Ramos (cell line): ENCODE results near the gene HS3ST1.

Experiments used
- in situ Hi-C: fragments of 300-500 bp; cut with MboI; formaldehyde crosslinking; loops from one replicate; pipeline ENCODE4 v1.14.3; 2022; ENCODE audit warnings: low sequenced_read_pairs; ENCODE audit not compliant: unreplicated experiment

Gene HS3ST1

DNA sequence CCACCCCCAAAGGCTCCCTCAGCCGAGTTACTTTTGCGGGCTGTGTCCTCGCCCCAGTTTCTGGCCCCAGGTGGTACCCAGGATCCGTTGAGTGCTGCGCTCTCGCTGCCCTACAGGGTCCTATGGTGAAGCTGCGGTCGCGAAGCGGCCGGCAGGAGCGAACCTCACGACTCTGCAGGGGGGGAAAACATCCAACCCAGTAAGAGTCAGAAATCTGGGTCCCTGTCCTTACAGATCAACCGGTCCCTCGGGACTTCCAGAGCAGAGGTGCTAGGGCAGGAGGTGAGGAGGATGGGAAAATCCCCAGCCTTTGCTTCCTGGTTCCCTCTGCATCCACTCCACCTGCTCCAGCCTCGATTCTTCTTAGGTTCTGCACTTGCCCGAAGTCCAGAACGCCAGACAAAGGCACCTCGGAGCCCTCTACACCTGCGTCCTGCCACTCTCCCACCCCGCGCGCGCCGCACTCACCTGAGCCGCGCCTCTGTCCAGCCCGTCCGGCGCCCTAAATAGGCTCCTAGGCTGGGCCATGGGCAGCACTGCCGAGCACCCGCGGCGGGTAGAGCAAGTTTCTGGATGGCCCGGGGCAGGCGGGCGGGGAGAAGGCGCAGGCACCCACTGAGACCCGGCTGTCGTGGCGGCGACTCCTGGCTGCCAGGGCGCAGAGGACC, at the start of gene HS3ST1:
Gene HS3ST1, minus strand, starts transcription at position 664 of the 668 bp plus-strand sequence. CDS start 28,889 bp downstream, outside the sequence.
- in situ Hi-C loops, result no loop called here

- in situ Hi-C loops, result no loop called here
These were observed 47.2 kb upstream of the HS3ST1 start for GRCh38 chr4:11475871-11476270.

DNA sequence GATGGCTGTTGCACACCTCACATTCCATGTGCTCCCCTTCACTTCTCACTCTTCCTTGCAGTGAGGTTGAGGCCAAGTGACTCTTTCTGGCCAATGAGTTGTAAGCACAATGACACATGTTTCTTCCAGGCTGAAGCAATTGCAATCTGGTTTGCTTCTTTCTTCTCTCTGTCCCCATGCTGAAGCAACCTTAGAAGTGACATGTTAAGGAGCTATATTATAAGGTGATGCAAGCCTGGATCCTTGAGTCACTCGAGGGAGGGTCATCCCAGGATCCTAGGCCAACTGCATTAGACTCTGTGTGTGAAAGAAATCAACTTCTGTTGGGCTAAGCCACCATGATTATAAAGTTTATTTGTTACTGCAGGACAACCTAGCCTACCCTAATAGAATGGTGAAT, 45.5 kb upstream of the HS3ST1 start:
- in situ Hi-C loops, result no loop called here

- in situ Hi-C loops, result no loop called here
These were observed 43.8 kb upstream of the HS3ST1 start for GRCh38 chr4:11472535-11472934.

GRCh38 chr4:11471618-11472017, 42.9 kb upstream of the HS3ST1 start:
- in situ Hi-C loops, result no loop called here

DNA sequence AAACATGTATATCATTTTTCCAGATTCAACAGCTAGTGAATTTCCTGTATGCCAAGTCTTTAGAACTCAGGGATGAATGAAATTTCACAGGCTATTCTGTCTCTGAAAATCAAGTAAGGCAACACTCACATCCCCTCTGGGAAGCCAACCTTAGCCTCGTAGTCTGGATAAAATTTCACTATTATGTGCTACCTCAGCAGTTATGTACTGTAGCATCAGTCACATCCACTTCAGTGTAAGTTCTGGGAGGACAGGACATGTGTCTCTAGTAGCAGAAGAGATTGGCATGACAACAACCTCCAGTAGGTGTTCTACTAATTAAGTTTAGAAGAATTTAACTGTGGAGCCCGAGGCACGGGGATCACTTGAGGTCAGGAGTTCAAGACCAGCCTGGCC, 42.4 kb upstream of the HS3ST1 start:
- in situ Hi-C loops, result no loop called here

GRCh38 chr4:11470438-11471045, 41.8 kb upstream of the HS3ST1 start:
- in situ Hi-C loops, result no loop called here

- in situ Hi-C loops, result no loop called here
These were observed 41.1 kb upstream of the HS3ST1 start for GRCh38 chr4:11469650-11470437.

GRCh38 chr4:11468901-11469300, 40.2 kb upstream of the HS3ST1 start:
- in situ Hi-C loops, result no loop called here

DNA sequence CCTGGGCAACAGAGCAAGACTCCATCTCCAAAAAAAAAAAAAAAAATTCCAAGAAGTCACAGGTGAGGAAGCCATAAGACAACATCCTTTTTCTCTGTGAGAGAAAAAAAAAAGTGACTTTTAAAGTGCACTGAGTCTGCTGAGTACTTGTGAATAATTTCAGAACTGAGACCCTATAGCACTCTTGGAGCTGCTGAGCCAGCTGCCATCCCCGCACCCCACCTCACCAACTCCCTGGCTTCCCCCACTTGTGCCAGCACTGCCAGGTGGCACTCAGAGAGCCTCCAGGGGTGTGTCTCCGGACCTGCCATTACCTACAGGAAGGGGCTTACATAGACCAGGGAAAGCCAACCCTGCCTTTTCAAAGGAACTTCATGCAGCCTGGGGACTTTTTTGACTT, 39.2 kb upstream of the HS3ST1 start:
- in situ Hi-C loops, result no loop called here

DNA sequence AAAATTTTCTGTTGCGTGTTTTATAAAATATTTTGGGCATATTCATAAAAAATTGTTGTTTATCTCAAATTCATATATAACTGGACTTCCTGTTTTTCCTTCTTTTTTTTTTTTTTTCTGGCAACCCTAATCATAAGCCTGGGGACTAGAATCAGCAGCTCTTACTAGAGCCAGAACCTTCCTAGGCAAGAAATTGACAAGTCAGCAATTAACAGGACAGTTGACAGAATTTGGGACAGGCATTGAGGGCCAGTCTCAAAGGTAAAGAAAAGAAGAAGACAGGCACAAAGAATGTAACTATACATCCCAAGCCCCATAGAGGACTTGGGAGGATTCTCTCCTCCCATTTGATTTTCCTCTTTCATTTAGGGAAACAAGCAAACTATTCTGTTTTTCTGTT, 35.0 kb upstream of the HS3ST1 start:
- in situ Hi-C loops, result no loop called here

DNA sequence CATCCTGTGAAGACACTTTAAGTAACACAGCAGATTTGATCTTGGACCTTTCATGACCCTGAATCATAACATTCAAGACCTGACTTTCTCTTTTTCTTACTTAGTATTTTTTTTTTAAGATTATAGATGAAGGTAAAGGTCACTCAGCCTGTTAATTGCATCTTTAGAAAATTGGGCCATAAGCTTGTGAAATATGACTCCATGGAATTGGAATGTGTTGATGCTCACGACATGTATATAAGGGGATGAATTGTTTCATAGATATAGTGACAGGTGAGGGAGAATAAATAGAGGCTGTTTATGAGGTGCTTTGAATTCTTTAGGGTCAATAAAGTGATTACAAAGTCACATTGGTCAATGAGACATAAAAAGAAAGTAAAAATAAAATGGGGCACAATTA, 27.7 kb upstream of the HS3ST1 start:
- in situ Hi-C loops, result no loop called here

GRCh38 chr4:11455201-11455835, 26.6 kb upstream of the HS3ST1 start:
- in situ Hi-C loops, result no loop called here

GRCh38 chr4:11451716-11452115, 23.0 kb upstream of the HS3ST1 start:
- in situ Hi-C loops, result no loop called here

GRCh38 chr4:11446155-11446811, 17.6 kb upstream of the HS3ST1 start:
- in situ Hi-C loops, result no loop called here

GRCh38 chr4:11441194-11441556, 12.5 kb upstream of the HS3ST1 start:
- in situ Hi-C loops, result no loop called here

DNA sequence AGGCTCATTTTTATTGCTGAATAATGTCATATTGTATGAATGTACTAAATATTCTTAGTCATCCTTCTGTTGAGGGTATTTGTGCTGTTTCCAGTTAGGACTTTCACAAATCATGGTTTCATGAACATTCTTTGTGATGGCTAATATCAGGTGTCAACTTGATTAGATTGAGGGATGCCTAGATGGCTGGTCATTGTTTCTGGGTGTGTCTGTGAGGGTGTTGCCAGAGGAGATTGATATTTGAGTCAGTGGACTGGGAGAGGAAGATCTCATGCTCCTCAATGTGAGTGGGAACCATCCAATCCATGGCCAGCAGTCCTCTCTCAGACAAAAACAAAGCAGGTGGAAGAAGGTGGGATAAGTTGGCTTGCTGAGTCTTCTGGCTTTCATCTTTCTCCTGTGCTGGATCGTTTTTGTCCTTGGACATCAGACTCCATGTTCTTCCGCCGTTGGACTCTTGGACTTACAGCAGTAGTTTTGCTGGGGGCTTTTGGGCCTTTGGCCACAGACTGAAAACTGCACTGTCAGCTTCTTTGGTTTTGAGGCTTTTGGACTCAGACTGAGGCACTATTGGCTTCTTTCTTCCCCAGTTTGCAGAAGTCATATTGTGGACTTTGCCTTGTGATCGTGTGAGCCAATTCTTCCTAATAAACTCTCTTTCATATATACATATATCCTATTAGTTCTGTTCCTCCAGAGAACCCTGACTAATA, 11.9 kb upstream of the HS3ST1 start:
- in situ Hi-C loops, result no loop called here

- in situ Hi-C loops, result no loop called here
These were observed 11.1 kb upstream of the HS3ST1 start for GRCh38 chr4:11439836-11440235.

DNA sequence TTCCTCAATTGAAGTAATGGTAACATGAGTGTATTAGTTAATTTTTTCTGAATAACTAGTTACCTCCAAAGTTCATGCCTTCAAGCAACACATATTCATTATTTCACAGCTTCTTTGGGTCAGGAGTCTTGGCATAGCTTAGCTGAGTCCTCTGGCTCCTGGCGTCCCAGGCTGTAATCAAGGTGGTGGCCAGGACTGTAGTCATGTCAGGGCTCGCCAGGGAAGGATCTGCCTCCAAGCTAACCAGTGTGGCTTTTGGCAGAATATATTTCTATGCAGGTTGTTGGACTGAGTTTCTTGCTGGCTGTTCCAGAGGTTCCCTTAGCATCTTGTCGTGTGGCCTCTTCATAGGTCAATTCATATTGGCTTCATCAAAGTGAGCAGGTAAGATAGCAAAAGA, 10.0 kb upstream of the HS3ST1 start:
- in situ Hi-C loops, result no loop called here

- in situ Hi-C loops, result no loop called here
These were observed 8.0 kb upstream of the HS3ST1 start for GRCh38 chr4:11436673-11437072.
